Stomach (tissue), 9 donors: Measurements from ENCODE around the gene SLC38A5. TPM values are rescaled to one million over a fixed set of nuclear protein-coding genes. Genes with fewer than 3 reads are reported as not detected.
A peak's percentile ranks its signal among the peaks of the same experiment; 100 is the strongest.

ENCODE experiments used
- DNase-seq, 2 donors: peaks; one replicate each; pipeline versions ENCODE4 v3.0.0 to v3.0.0-alpha.2; 2013 to 2019
- H3K27ac ChIP-seq, 5 donors: fragments of 200-600 bp in 4 of 5; sonication (generic) in 4 of 5; one replicate each; pipeline ENCODE4 v1.5.1; 2013 to 2019; ENCODE audit warnings: mild to moderate bottlenecking in 1 of 5, moderate library complexity in 1 of 5
- H3K27me3 ChIP-seq, 3 donors: fragments of 200-600 bp; sonication (generic); one replicate each; pipeline ENCODE4 v1.5.1; 2017 to 2019; ENCODE audit warnings: mixed run types in 1 of 3
- H3K36me3 ChIP-seq, 4 donors: fragments of 200-600 bp; sonication (generic); 1 replicate in 3 of 4; 2 replicates in 1 of 4; pipeline ENCODE4 v1.5.1; 2016 to 2019
- H3K4me1 ChIP-seq, 4 donors: fragments of 200-600 bp; sonication (generic); one replicate each; pipeline ENCODE4 v1.5.1; 2016 to 2019
- H3K4me3 ChIP-seq, 4 donors: fragments of 200-600 bp; sonication (generic) in 3 of 4; one replicate each; pipeline ENCODE4 v1.5.1; 2016 to 2019; ENCODE audit warnings: mild to moderate bottlenecking in 1 of 4
- H3K9me3 ChIP-seq, 4 donors: fragments of 200-600 bp; sonication (generic); one replicate each; pipeline ENCODE4 v1.5.1; 2016 to 2019
- CTCF ChIP-seq, 7 experiments: fragments of 450-650 bp in 4 of 7; fragments of 200-600 bp in 3 of 7; sonication (generic) in 3 of 7; IDR thresholded peaks; one replicate each; pipeline ENCODE4 v1.5.1; 2016 to 2019; ENCODE audit warnings: antibody characterized with exemption in 7 of 7, control low read depth in 2 of 7, mild to moderate bottlenecking in 1 of 7
- EP300 ChIP-seq: sonication (generic); formaldehyde crosslinking; IDR thresholded peaks from one replicate; pipeline ENCODE4 v1.6.1; 2017; ENCODE audit warnings: antibody characterized with exemption
- POLR2A ChIP-seq, 4 donors: fragments of 450-650 bp; IDR thresholded peaks; one replicate each; pipeline ENCODE4 v1.6.1; 2016; ENCODE audit warnings: antibody characterized with exemption in 4 of 4, control low read depth in 2 of 4, mild to moderate bottlenecking in 1 of 4, moderate library complexity in 1 of 4
- POLR2AphosphoS5 ChIP-seq, 3 donors: sonication (generic); formaldehyde crosslinking; IDR thresholded peaks; one replicate each; pipeline ENCODE4 v1.6.1; 2016; ENCODE audit warnings: antibody characterized with exemption in 3 of 3
- WGBS, 5 donors: extraction: QIAGEN DNeasy Blood & Tissue Kit in 3 of 5; methylation state at CpG; one replicate each; pipeline versions ENCODE4 v1.1.5 to v1.1.7; 2013 to 2018; 5-methylcytosine and 5-hydroxymethylcytosine counted together
- intact Hi-C: fragments of 100-400 bp; cut with DNase I; formaldehyde crosslinking; loops from one replicate; pipeline ENCODE4 v1.15.1; 2023; ENCODE audit warnings: low total_unique reads
- polyA plus RNA-seq, 3 donors: library from polyadenylated mRNA; stranded (reverse); fragments of 200-250 nt; gene quantifications; one replicate each; pipeline ENCODE4 v1.2.3, GENCODE V29; 2013
- total RNA-seq, 5 donors: library from RNA; depleted of rRNA; stranded (reverse); fragments of >200 nt; gene quantifications; one replicate each; pipeline versions ENCODE4 v1.1.0 to v1.2.3, GENCODE V29; 2014 to 2016
- donor health status: healthy with polysubstance abuse.
- donor health status: Bipolar disorder and iron deficiency.
- donor health status: healthy.

The SLC38A5 gene
- total and polyA plus RNA-seq, 8 donors: 4.1 to 45.8 (median 19.1) TPM

- TF ChIP-seq CTCF (IDR thresholded peaks at IDR 0.05) (no peak), POLR2AphosphoS5 (IDR thresholded peaks at IDR 0.05) (no peak), POLR2A (IDR thresholded peaks at IDR 0.05) (no peak), EP300 (no peak)
- intact Hi-C loops: no loop called here
- 88 to 97% (median 90%) methylated on average over 2 to 3 of the region's 3 CpGs for WGBS, 5 donors
- no peak for DNase-seq
- Histone ChIP-seq H3K27ac (no peak overlapping the region), H3K36me3 (no peaks in the 10 kb centered on the region), H3K4me1 (no peaks in the 10 kb centered on the region), H3K9me3 (no peaks in the 10 kb centered on the region), H3K27me3 (no peaks in the 10 kb centered on the region), H3K4me3 (no peak overlapping the region)
Observed at GRCh38 chrX:48460031-48460430, 10.0 kb downstream of the SLC38A5 start.

GRCh38 chrX:48459483-48459882 is 10.6 kb downstream of the SLC38A5 start:
- Histone ChIP-seq H3K4me1 (no peaks in the 10 kb centered on the region), H3K27ac (no peak overlapping the region), H3K4me3 (no peak overlapping the region), H3K9me3 (peaks cover 0 to 3% (median 0%) of the 10 kb centered on the region in 4 donors), H3K27me3 (no peaks in the 10 kb centered on the region), H3K36me3 (no peaks in the 10 kb centered on the region)
- intact Hi-C loops: no loop called here
- WGBS, 5 donors: 82 to 96% (median 92%) methylated on average over 4 to 6 of the region's 6 CpGs
- TF ChIP-seq POLR2AphosphoS5 (IDR thresholded peaks at IDR 0.05): no peak
- no peak for DNase-seq

GRCh38 chrX:48458711-48459110 is 11.3 kb downstream of the SLC38A5 start:
- Histone ChIP-seq H3K36me3 (no peaks in the 10 kb centered on the region), H3K27ac (no peak overlapping the region), H3K27me3 (no peaks in the 10 kb centered on the region), H3K4me1 (no peaks in the 10 kb centered on the region), H3K4me3 (no peak overlapping the region), H3K9me3 (peaks cover 0 to 6% (median 0%) of the 10 kb centered on the region in 4 donors)
- intact Hi-C loops: no loop called here
- peak in 1 of 2 donors; percentile 35 for DNase-seq
- no peak for TF ChIP-seq CTCF (IDR thresholded peaks at IDR 0.05)
- no peak for TF ChIP-seq EP300
- TF ChIP-seq POLR2AphosphoS5 (IDR thresholded peaks at IDR 0.05): no peak
- TF ChIP-seq POLR2A (IDR thresholded peaks at IDR 0.05): no peak
- WGBS, 5 donors: 48 to 86% (median 57%) methylated on average over 3 to 6 of the region's 6 CpGs

- 76 to 87% (median 80%) methylated on average over 6 of the region's 6 CpGs for WGBS, 5 donors
- H3K36me3 ChIP-seq: no peaks in the 10 kb centered on the region
- H3K27me3 ChIP-seq: no peaks in the 10 kb centered on the region
- no peak overlapping the region for H3K27ac ChIP-seq
- H3K4me1 ChIP-seq: no peaks in the 10 kb centered on the region
- intact Hi-C loops: no loop called here
- H3K4me3 ChIP-seq: no peak overlapping the region
- no peak for DNase-seq
- TF ChIP-seq POLR2AphosphoS5 (IDR thresholded peaks at IDR 0.05) (no peak), EP300 (no peak), POLR2A (IDR thresholded peaks at IDR 0.05) (no peak), CTCF (IDR thresholded peaks at IDR 0.05) (no peak)
- H3K9me3 ChIP-seq: peaks cover 0 to 6% (median 0%) of the 10 kb centered on the region in 4 donors
Observed at GRCh38 chrX:48456628-48457331, 13.3 kb downstream of the SLC38A5 start.

GRCh38 chrX:48451708-48452107 is 18.4 kb downstream of the SLC38A5 start:
- 37 to 49% (median 40%) methylated on average over 4 of the region's 4 CpGs for WGBS, 5 donors
- intact Hi-C loops: no loop called here
- DNase-seq: no peak

More at GRCh38 chrX:48451708-48452107, 18.4 kb downstream of the SLC38A5 start:
- H3K4me1 ChIP-seq: no peaks in the 10 kb centered on the region
- no peaks in the 10 kb centered on the region for H3K36me3 ChIP-seq
- H3K9me3 ChIP-seq: peaks cover 0 to 6% (median 0%) of the 10 kb centered on the region in 4 donors
- H3K4me3 ChIP-seq: no peak overlapping the region
- no peaks in the 10 kb centered on the region for H3K27me3 ChIP-seq
- no peak for TF ChIP-seq CTCF (IDR thresholded peaks at IDR 0.05)
- no peak for TF ChIP-seq POLR2A (IDR thresholded peaks at IDR 0.05)
- TF ChIP-seq EP300: no peak
- no peak for TF ChIP-seq POLR2AphosphoS5 (IDR thresholded peaks at IDR 0.05)
- H3K27ac ChIP-seq: no peak overlapping the region
